NCI-H2171 treated with DMSO at 0.1 percent for 48 hours (cell line): ENCODE measurements around the gene LETM1.

Source experiments
- DNase-seq: peaks from one replicate; lab custom pipeline; 2025; lab: John Stamatoyannopoulos, UW

Gene LETM1

DNA sequence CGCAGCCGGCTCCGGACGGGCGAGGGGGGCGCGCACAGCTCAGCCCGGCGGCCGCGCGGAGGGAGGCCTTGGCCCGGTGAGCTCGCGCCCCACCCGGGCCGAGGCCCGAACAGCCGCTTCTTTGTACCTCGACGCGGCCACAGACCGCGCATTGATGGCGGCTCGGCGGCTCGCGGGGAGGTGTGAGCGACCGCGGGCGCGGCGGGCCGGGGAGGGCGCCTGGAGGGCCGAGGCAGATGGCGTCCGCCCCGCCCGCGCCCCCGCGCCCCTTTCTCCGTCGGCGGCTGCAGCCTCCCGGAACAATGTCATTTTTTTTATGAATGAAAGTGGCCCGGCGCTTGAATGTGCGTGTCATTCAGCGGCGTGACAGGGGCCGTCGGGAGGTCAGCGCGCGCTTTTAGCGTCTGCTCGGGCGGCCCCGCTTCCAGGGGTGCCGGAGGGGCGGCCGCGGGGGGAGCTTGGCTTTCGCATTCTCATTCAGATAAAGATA lies 61.1 kb downstream of the LETM1 start:
- peak; percentile 13 for DNase-seq

DNA sequence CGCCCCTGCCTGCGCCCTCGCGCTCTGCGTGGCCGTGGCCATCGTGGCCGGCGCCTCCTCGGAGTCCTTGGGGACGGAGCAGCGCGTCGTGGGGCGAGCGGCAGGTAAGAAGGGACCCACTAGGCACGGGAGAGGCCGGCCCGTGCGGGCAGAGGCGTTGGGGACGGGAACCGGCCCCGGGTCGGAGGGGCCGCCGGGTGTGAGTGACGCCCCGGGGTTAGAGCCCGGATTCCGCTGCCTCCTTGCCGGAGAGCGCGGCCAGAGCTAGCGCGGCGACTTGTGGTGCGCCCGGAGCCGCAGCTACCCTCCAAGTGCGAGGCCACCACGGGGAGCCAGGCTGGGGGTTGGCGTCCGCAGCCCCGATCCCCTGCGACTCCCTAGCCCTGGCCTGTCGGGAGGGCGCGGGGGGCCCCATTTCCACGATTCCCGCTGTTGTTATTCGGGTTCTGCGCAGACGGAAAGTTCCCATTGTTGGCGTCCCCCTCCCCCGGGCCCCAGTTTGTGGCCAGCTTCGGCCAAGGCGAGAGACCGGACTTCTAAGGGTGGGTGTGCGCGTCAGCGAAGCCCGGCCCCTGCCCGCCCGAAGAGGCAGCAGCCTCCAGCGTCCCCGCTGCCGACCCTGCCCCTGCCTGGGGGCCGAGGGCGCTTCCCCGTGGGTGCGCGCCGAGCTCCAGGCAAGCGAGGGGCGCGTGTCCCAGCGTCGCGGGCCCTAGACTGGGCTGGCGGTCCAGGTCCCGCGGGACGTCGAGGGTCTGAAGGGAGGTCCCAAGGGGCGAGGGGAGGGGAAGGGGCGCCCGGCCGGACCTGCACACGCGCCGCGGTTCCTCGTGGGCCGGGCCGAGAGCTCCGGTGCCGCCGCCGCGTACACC lies 61.8 kb downstream of the LETM1 start:
- DNase-seq: no peak

GRCh38 chr4:1793496-1793840 lies 62.5 kb downstream of the LETM1 start:
- no peak for DNase-seq

GRCh38 chr4:1792832-1793495 lies 63.0 kb downstream of the LETM1 start, which contains the start of gene FGFR3:
TSS of gene FGFR3 (plus strand) at chr4:1793293. CDS start at chr4:1793935, 642 bp downstream.
- DNase-seq: peak; percentile 50

- no peak for DNase-seq
Measured at GRCh38 chr4:1792158-1792831, 63.7 kb downstream of the LETM1 start.

- DNase-seq: peak; percentile 7
Measured at GRCh38 chr4:1790005-1790404, 66.0 kb downstream of the LETM1 start.

GRCh38 chr4:1789552-1789951 lies 66.4 kb downstream of the LETM1 start:
- DNase-seq: no peak

- DNase-seq: no peak
Measured at GRCh38 chr4:1788254-1788973, 67.5 kb downstream of the LETM1 start.

DNA sequence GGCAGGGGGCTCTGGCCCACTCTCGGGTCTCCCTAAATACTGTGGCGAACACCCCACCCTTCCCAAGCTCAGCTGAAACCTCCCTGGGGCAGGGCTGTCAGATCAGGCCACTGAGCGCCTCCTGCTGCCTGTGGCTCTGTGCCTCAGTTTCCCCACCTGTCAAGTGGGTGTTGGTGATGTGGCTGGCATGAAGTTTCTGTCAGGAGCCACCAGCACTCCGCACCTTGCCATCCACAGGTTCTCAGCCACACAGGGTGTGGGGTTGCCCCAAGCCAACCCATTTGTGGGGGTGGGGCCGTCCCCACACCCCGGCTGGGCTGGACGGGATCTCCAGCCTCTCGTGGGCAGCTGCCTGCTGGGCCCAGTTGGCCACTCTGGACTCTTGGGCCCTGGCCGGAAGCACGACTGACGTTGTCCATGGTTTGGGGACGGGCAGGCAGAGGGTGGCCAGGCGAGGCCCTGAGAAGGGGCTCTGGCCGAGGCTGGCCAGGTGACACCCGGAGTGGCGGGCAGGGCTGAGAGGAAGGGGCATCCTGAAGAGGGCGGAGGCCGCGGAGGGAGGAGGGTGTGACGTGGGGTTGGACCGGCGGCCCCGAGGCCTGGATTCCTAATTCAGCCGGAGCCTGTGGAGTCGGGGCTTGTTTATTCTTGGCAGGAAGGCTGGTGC lies 68.4 kb downstream of the LETM1 start:
- DNase-seq: no peak

DNA sequence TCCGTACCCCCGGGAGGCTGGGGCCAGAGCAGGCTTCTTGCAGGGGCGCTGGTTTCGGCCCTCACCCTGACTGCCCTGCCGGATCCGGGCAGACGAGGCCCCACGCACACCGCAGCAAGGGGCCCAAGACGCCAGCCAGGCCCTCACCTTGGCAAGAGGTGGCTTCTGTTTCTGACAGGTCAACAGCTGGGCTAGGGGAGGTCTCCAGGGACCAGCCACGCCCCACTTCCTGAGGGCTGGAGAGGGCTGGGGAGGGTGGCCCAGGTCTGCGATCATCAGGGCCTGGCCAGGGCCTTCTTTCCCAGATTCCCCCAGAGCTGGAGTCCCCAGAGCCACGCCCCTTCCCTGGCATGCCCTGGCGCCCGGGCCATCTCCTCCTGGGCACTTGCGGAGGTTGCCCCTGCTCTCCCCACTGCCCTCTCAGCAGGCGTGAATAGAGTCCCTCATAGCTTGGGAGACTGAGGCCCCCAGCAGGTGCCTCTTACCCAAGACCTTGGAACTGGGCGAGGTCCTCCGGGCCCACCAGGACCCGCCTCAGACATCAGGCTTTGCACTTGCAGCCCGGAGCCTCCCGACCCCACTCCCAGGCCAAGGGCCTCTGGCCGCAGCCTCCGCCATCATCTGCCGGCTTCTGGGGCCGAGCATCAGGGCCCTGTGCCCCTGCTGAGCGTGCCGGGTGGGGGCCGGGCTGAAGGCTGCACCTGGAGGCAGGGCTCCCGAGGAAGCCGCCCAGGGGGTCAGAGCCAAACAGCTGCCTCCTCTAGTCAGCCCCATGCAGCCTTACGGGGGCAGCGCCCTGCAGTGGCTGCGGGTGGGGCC lies 69.2 kb downstream of the LETM1 start:
- DNase-seq: peak; percentile 40

DNA sequence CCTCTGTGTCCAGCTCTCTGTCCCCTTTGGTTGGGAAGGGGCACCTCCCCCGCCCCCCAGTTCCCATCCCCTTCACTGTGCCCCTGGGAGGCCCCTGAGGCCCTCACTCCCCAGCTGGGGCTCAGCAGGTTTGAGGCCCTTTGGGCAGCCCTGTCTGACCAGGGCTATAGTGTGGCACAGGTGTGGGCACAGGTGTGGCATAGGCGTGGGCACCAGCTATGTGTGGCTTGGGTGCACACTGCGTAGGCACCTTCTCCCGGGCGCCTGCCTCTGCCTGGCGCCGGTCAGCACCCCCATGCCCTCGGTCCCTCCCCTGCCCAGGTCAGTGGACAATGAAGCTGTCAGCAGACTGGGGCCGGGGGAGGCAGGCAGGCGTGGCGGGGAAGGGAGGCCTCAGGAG lies 70.4 kb downstream of the LETM1 start:
- no peak for DNase-seq

DNA sequence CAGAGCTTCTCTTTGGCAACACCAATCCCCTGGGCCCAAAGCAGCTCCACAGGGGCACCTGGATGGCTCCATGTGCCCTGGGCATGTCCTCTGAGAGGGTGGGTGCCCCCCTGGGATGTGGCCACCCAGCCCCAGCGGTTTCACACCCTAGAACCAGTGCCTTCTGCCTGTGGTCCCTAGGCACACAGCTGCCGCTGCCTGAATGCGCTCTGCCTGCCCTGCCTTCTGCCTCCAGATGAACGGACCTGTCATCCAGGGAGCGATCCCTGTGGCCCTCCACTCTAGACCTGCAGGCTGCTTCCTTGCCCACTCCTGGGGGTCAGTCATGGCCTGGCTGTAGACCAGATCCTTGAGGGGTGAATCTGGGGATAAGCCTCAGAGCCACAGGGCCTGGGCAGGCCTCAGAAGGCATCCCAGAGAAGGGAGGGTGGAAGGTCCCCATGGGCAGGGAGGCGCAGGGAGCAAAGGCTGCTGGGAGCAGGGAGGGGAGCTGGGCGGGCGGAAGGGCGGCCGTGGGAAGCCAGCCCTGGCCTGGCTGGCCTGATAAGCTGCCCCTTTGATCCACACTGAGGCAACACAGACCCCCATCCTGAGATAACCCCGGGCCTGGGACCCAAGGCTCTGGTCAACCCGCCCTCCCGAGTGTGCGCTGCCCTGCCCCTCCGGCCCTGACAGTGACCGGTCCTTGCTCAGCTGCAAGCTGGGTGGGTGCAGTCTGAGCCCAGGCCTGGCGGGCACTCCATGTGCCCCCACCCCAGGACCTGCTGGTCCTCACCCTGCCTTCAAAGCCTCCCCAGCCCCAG lies 71.0 kb downstream of the LETM1 start:
- no peak for DNase-seq

GRCh38 chr4:1784395-1784788 lies 71.6 kb downstream of the LETM1 start:
- no peak for DNase-seq

- DNase-seq: no peak
Measured at GRCh38 chr4:1783970-1784369, 72.0 kb downstream of the LETM1 start.

DNA sequence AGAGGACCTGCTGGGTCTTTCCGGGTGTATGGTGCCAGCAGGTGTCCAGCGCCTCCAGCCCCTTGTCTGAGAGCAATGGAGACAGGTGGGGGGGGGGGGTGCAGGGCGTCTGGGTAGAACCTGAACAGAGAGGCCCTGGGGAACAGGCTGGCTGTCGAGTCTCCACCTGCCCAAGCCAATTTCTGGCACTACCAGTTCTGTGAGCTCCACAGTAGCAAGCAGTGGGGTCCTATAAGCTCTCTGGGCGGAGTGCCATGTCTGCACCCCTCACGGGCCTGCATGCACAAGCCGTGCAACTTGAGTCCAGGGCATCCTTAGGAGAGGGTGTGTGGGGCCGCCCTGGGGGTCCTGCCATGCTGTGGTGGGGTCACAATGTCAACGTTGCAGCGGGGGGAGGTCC lies 72.9 kb downstream of the LETM1 start:
- peak; percentile 76 for DNase-seq

GRCh38 chr4:1780435-1780834 lies 75.5 kb downstream of the LETM1 start:
- no peak for DNase-seq

DNA sequence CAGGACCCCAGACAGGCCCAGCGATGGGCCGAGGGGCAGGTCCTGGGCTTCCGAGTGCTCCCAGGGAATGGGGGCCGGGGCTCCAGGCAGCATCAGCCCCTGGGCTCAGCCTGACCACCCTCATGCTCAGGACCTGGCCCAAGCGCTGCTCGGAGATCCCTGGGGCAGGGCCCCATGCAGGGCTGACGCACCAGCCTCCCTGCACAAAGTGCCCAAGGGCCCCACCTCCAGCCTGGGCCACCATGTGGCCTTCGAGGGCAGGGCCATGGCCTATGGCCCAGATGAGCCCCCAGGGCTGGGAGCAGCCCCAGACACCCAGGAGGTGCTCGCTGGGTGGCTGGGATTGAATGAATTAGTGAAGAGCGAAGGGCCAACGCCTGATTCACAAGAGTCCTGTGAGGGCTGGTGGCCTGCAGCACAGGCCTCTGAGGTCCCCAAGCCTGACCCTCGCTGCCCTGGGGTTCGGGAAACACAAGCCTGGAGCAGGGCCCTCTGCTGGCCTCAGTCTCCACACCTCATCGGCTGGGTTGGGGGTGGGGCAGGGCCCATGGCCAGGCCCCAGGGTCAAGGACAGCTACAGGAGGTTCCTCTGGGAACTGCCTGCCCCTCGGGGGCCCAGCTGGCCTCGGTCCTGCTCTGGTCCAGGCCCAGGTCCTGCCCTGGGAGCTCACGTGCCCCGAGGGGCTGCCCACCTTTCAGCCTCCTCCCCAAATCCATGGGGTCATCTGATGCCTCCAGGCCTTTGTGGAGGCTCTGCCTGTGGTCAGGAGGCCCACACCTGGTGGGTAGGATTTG lies 76.2 kb downstream of the LETM1 start:
- no peak for DNase-seq

DNA sequence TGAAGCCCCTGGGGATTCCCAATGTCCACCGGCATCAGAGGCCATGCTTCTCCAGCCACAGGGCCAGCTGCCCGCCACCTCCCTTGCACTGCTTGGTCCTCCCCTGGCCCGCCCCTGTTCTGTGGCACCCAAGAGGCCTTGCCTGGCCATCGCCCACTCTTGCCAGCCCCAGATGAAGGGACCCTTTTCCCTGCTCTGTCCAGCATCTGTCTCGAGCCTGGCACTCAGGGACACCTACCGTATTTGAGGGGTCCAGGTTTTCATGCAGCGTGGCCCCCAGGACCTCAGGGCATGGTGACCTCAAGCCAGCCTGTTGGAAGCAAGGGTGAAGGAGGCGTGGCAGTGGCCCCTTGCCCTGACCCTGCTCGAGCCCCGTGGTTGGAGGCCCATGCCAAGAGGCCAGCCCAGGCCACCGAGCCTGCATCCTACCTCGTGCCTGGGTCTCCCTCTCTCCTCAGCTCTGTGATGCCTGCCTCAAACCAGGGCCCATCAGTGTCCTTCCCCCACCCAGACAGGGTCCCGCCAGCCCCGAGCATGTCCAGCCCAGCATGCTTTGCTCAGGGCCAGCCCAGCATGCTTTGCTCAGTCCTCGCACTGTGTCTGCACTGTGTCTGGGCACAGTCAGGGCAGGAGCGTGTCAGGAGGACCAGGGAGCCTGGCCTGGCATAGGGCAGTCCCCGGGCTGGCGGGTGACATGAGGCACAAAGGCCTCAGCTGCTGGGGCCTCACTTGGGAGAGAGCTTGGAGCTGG lies 77.1 kb downstream of the LETM1 start:
- peak; percentile 52 for DNase-seq
